Lower leg skin (tissue), 3 donors: ENCODE data around the gene CNGA1.

Source experiments
- CTCF ChIP-seq, 3 donors: fragments of 450-650 bp; IDR thresholded peaks; one replicate each; pipeline ENCODE4 v1.5.1; 2016; ENCODE audit warnings: antibody characterized with exemption in 3 of 3, mild to moderate bottlenecking in 3 of 3, moderate library complexity in 2 of 3
- POLR2A ChIP-seq, 2 donors: fragments of 450-650 bp; IDR thresholded peaks; one replicate each; pipeline ENCODE4 v1.6.1; 2016 to 2017; ENCODE audit warnings: antibody characterized with exemption in 2 of 2, mild to moderate bottlenecking in 1 of 2, moderate library complexity in 1 of 2

GRCh38 chr4:47914220-47914925 lies 102.1 kb downstream of the CNGA1 start, which contains the start of gene NFXL1:
- TF ChIP-seq CTCF (IDR thresholded peaks at IDR 0.05), result no peak
- TF ChIP-seq POLR2A (IDR thresholded peaks at IDR 0.05), result no peak
